ENCODE measurements around the gene EPHB1.

DNA sequence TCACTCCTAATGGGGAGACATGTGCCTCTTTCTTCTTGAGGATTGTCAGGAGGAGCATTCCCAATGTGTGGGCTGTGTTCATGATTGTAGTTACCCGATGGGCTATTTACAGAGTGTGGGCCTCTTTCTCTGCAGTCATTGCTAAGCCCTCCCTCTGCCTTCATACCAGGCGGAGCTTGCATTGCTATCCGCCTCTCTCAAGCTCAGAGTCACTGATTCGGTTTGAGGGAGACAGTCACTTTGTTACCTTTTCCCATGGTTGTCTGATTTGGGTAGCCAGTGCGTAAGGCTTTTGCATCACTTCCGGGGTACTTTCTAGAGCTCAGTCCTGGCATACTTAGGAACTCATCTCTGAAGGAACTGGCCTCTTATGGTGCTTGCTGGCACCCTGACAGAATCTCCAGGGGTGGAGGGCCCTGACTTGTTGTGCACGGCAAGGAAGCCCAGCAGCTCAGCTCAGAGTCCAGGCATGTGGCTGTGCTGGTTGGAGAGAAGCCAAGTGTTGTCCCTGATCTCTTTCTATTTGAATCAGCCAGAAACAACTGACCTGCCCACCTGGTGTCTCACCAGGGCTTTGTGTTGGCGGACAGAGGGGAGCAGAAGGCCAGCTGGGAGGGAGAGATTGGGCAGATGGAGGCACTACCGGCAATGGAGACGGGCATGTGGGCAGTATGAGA is 79.8 kb downstream of the EPHB1 start:
- TF ChIP-seq, protein P1, sequence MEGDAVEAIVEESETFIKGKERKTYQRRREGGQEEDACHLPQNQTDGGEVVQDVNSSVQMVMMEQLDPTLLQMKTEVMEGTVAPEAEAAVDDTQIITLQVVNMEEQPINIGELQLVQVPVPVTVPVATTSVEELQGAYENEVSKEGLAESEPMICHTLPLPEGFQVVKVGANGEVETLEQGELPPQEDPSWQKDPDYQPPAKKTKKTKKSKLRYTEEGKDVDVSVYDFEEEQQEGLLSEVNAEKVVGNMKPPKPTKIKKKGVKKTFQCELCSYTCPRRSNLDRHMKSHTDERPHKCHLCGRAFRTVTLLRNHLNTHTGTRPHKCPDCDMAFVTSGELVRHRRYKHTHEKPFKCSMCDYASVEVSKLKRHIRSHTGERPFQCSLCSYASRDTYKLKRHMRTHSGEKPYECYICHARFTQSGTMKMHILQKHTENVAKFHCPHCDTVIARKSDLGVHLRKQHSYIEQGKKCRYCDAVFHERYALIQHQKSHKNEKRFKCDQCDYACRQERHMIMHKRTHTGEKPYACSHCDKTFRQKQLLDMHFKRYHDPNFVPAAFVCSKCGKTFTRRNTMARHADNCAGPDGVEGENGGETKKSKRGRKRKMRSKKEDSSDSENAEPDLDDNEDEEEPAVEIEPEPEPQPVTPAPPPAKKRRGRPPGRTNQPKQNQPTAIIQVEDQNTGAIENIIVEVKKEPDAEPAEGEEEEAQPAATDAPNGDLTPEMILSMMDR (IDR thresholded peaks at IDR 0.05; ENCODE audit: poor library complexity, severe bottlenecking): no peak
- no peak for TF ChIP-seq TAF1 (IDR thresholded peaks at IDR 0.05; ENCODE audit: low read depth)
- no peak for TF ChIP-seq RAD21 (conservative IDR thresholded peaks at IDR 0.05)
- TF ChIP-seq REST (IDR thresholded peaks at IDR 0.05; ENCODE audit: borderline replicate concordance): no peak
- TF ChIP-seq EZH2 (IDR thresholded peaks at IDR 0.05; ENCODE audit: borderline replicate concordance, insufficient read depth, low read length, poor library complexity, severe bottlenecking): no peak
- no peak for TF ChIP-seq MXI1 (conservative IDR thresholded peaks at IDR 0.05; ENCODE audit: poor library complexity, severe bottlenecking)
- no peak for TF ChIP-seq SMC3 (conservative IDR thresholded peaks at IDR 0.05; ENCODE audit: poor library complexity)
- TF ChIP-seq EP300 (conservative IDR thresholded peaks at IDR 0.05; ENCODE audit: poor library complexity, severe bottlenecking): no peak
- TF ChIP-seq POLR2AphosphoS5 (IDR thresholded peaks at IDR 0.05): no peak
